K562 (cell line): ENCODE data around the gene CALB2. TPM values are rescaled to one million over a fixed set of nuclear protein-coding genes. Genes with fewer than 3 reads are reported as not detected.

Source experiments
- ATAC-seq: fragments of 200-7000 bp; cut with Tn5 transposase; 3 replicates; pipeline ENCODE4 v1.9.1; 2020; ENCODE audit warnings: moderate library complexity
- BruUV-seq: library from RNA; stranded (reverse); fragments of 400-500 nt; replicated peaks from 2 replicates; lab custom pipeline; 2021; lab: Mats Ljungman, UMichigan
- CTCF ChIA-PET: fragments of 300-600 bp; formaldehyde crosslinking; extraction: SDS; loops from one replicate; lab custom pipeline; 2021; ENCODE audit warnings: low intra/inter-chr PET ratio; lab: Yijun Ruan, JAX
- POLR2A ChIA-PET: fragments of 300-600, 350-650 bp; sonication (Branson Sonifier 250); formaldehyde crosslinking; extraction: SDS; loops from one replicate; lab custom pipeline; 2021; ENCODE audit warnings: antibody characterized with exemption, inconsistent platforms; lab: Yijun Ruan, JAX
- DNase-seq, 4 experiments: peaks; one replicate each; pipeline versions ENCODE4 v3.0.0 to v3.0.0-alpha.2; 2011 to 2018; ENCODE audit warnings: low spot score in 3 of 4, mixed read lengths in 3 of 4; ENCODE audit errors: extremely low read depth in 1 of 4
- FAIRE-seq: peaks from 2 replicates; lab custom pipeline; 2011; peaks lifted over from hg19 to GRCh38; lab: Jason Lieb, UNC
- H2AFZ ChIP-seq: 2 replicates; pipeline ENCODE4 v1.6.0; 2011; ENCODE audit warnings: low read depth, low read length, control low read depth, inconsistent platforms
- H3K27ac ChIP-seq: fragments of 200-600 bp; 3 replicates; pipeline ENCODE4 v1.8.0; 2011; ENCODE audit warnings: low read depth, mild to moderate bottlenecking, control low read depth, inconsistent platforms, low read length, moderate library complexity, mixed read lengths; ENCODE audit errors: extremely low read depth
- H3K27me3 ChIP-seq, 2 experiments: fragments of 300-600 bp in 1 of 2; 2 replicates in 1 of 2; 3 replicates in 1 of 2; pipeline versions ENCODE4 v1.6.0 to v1.8.0; 2011; ENCODE audit warnings: inconsistent platforms in 2 of 2, low read length in 2 of 2, mild to moderate bottlenecking in 1 of 2, mixed read lengths in 1 of 2, moderate library complexity in 1 of 2; ENCODE audit not compliant: control insufficient read depth in 2 of 2, insufficient read depth in 2 of 2
- H3K36me3 ChIP-seq: fragments of 300-600 bp; 3 replicates; pipeline ENCODE4 v1.8.0; 2011; ENCODE audit warnings: mild to moderate bottlenecking, low read length, inconsistent platforms; ENCODE audit not compliant: control insufficient read depth, insufficient read depth
- H3K4me1 ChIP-seq, 2 experiments: fragments of 200-600 bp in 1 of 2; replicated peaks in 1 of 2; 2 replicates in 1 of 2; 3 replicates in 1 of 2; pipeline versions ENCODE4 v1.5.1 to v1.8.0; 2011; ENCODE audit warnings: inconsistent platforms in 2 of 2, low read length in 2 of 2, mild to moderate bottlenecking in 1 of 2, mixed read lengths in 1 of 2, moderate library complexity in 1 of 2; ENCODE audit not compliant: control insufficient read depth in 2 of 2, insufficient read depth in 2 of 2
- H3K4me2 ChIP-seq: 2 replicates; pipeline ENCODE4 v1.6.1; 2011; ENCODE audit warnings: low read length, control low read depth, inconsistent platforms, mixed read lengths; ENCODE audit not compliant: insufficient read depth
- H3K4me3 ChIP-seq: fragments of 200-600 bp; sonication (generic), shearing (Covaris generic); 2 replicates; pipeline ENCODE4 v1.5.1; 2016; ENCODE audit warnings: control low read depth, inconsistent platforms
- H3K79me2 ChIP-seq: fragments of 200-600 bp; 3 replicates; pipeline ENCODE4 v1.8.0; 2011; ENCODE audit warnings: low read length, inconsistent platforms; ENCODE audit not compliant: control insufficient read depth, insufficient read depth
- H3K9ac ChIP-seq, 2 experiments: 2 replicates each; pipeline versions ENCODE4 v1.6.0 to v1.6.1; 2011; ENCODE audit warnings: low read depth in 2 of 2, low read length in 2 of 2, control low read depth in 1 of 2, inconsistent platforms in 1 of 2, mild to moderate bottlenecking in 1 of 2, mixed read lengths in 1 of 2; ENCODE audit not compliant: insufficient read depth in 1 of 2
- H3K9me1 ChIP-seq: one replicate; pipeline ENCODE4 v1.6.0; 2011; ENCODE audit warnings: inconsistent platforms, mild to moderate bottlenecking, low read length, moderate library complexity; ENCODE audit not compliant: control insufficient read depth, insufficient read depth
- H3K9me3 ChIP-seq: replicated peaks from 2 replicates; pipeline ENCODE4 v1.5.1; 2011; ENCODE audit warnings: low read depth, low read length, inconsistent platforms; ENCODE audit not compliant: control insufficient read depth, insufficient read depth
- H4K20me1 ChIP-seq: replicated peaks from 2 replicates; pipeline ENCODE4 v1.6.1; 2011; ENCODE audit warnings: low read length, inconsistent platforms, mixed read lengths; ENCODE audit not compliant: control insufficient read depth, insufficient read depth
- ADNP ChIP-seq: fragments of 200-800 bp; sonication (Bioruptor generic); IDR thresholded peaks from 2 replicates; pipeline ENCODE4 v1.6.1; 2016; ENCODE audit warnings: missing genetic modification characterization, missing compliant biosample characterization
- DMBX1 ChIP-seq: fragments of 250-450 bp; sonication (Bioruptor Pico); IDR thresholded peaks from 2 replicates; pipeline ENCODE4 v1.8.0; 2022; ENCODE audit warnings: inconsistent platforms, mild to moderate bottlenecking, moderate library complexity, borderline replicate concordance
- ETS2 ChIP-seq: IDR thresholded peaks from 2 replicates; pipeline ENCODE4 v1.6.1; 2016; ENCODE audit warnings: borderline replicate concordance, missing genetic modification characterization, mild to moderate bottlenecking, moderate library complexity, missing compliant biosample characterization; ENCODE audit not compliant: poor library complexity, severe bottlenecking
- FOXO4 ChIP-seq: fragments of 450-650 bp; formaldehyde crosslinking; IDR thresholded peaks from 2 replicates; pipeline ENCODE4 v1.4.0; 2020; ENCODE audit warnings: mild to moderate bottlenecking, moderate library complexity
- HIVEP1 ChIP-seq: fragments of 250-450 bp; sonication (Bioruptor Pico); IDR thresholded peaks from 2 replicates; pipeline ENCODE4 v1.4.0; 2020; ENCODE audit warnings: mild to moderate bottlenecking
- HNRNPH1 ChIP-seq: fragments of 200-400 bp; formaldehyde crosslinking; optimal IDR thresholded peaks from 2 replicates; pipeline ENCODE3; 2017; ENCODE audit warnings: low read depth, mild to moderate bottlenecking, low read length, moderate library complexity
- HNRNPK ChIP-seq: fragments of 200-400 bp; formaldehyde crosslinking; IDR thresholded peaks from one replicate; pipeline ENCODE4 v1.6.1; 2018; ENCODE audit warnings: mild to moderate bottlenecking, low read depth, low read length; ENCODE audit not compliant: poor library complexity, severe bottlenecking
- LEF1 ChIP-seq: fragments of 450-650 bp; IDR thresholded peaks from 2 replicates; pipeline ENCODE4 v1.6.1; 2016; ENCODE audit warnings: mild to moderate bottlenecking
- MCM7 ChIP-seq, 2 experiments: fragments of 450-650 bp; IDR thresholded peaks; 2 replicates each; pipeline ENCODE4 v1.6.1; 2016 to 2018
- MTF1 ChIP-seq: fragments of 250-450 bp; sonication (Bioruptor Pico); IDR thresholded peaks from 2 replicates; pipeline ENCODE4 v1.9.0; 2021; ENCODE audit warnings: moderate library complexity, mild to moderate bottlenecking, inconsistent platforms, borderline replicate concordance
- SLC30A9 ChIP-seq: fragments of 250-450 bp; sonication (Bioruptor Pico); IDR thresholded peaks from 2 replicates; pipeline ENCODE4 v1.8.0; 2022; ENCODE audit warnings: mild to moderate bottlenecking, moderate library complexity
- SRF ChIP-seq, 2 experiments: fragments of 250-450, 450-650 bp in 1 of 2; sonication (Bioruptor Pico) in 1 of 2; sonication (generic) in 1 of 2; formaldehyde crosslinking; IDR thresholded peaks; 2 replicates each; pipeline versions ENCODE4 v1.5.0 to v1.5.1; 2020 to 2022; ENCODE audit warnings: mild to moderate bottlenecking in 1 of 2, missing genetic modification reagents in 1 of 2
- THRAP3 ChIP-seq: fragments of 450-650 bp; IDR thresholded peaks from 2 replicates; pipeline ENCODE4 v1.6.1; 2016; ENCODE audit warnings: mild to moderate bottlenecking, inconsistent platforms, borderline replicate concordance
- TOE1 ChIP-seq, 2 experiments: fragments of 450-650 bp in 1 of 2; sonication (generic) in 1 of 2; formaldehyde crosslinking in 1 of 2; IDR thresholded peaks; 2 replicates each; pipeline versions ENCODE4 v1.7.1 to v1.8.0; 2016 to 2022; ENCODE audit warnings: borderline replicate concordance in 2 of 2, mild to moderate bottlenecking in 2 of 2, antibody characterized with exemption in 1 of 2, inconsistent platforms in 1 of 2, low read depth in 1 of 2, missing genetic modification reagents in 1 of 2, moderate library complexity in 1 of 2
- WHSC1 ChIP-seq: IDR thresholded peaks from one replicate; pipeline ENCODE4 v1.6.1; 2012; ENCODE audit warnings: low read length, control low read depth, inconsistent platforms
- ZFP36 ChIP-seq: fragments of 150-350 bp; IDR thresholded peaks from 2 replicates; pipeline ENCODE4 v1.6.1; 2018; ENCODE audit warnings: low read length, low read depth; ENCODE audit not compliant: partially characterized antibody
- ZKSCAN3 ChIP-seq: fragments of 250-450 bp; sonication (Bioruptor Pico); IDR thresholded peaks from 2 replicates; pipeline ENCODE4 v1.4.0; 2020
- ZNF12 ChIP-seq: sonication (generic); formaldehyde crosslinking; IDR thresholded peaks from 2 replicates; pipeline ENCODE4 v1.4.0; 2020; ENCODE audit warnings: mild to moderate bottlenecking, missing genetic modification reagents
- ZNF174 ChIP-seq: fragments of 250-450 bp; sonication (Bioruptor Pico); IDR thresholded peaks from 2 replicates; pipeline ENCODE4 v1.4.0; 2020; ENCODE audit warnings: mild to moderate bottlenecking
- ZNF263 ChIP-seq: sonication (generic); formaldehyde crosslinking; IDR thresholded peaks from 2 replicates; pipeline ENCODE4 v1.8.0; 2022; ENCODE audit warnings: mild to moderate bottlenecking, missing genetic modification reagents, borderline replicate concordance
- WGBS: fragments of 100-300 bp; shearing (Covaris generic); methylation state at CpG from one replicate; pipeline ENCODE4 v1.1.6; 2016; ENCODE audit warnings: low coverage, mixed read lengths; ENCODE audit not compliant: insufficient coverage; ENCODE audit errors: missing lambda C conversion rate; 5-methylcytosine and 5-hydroxymethylcytosine counted together
- in situ Hi-C: fragments of 300-500 bp; cut with MboI; formaldehyde crosslinking; loops from 4 replicates; pipeline ENCODE4 v1.15.0; 2018; ENCODE audit warnings: inconsistent platforms, mixed read lengths
- intact Hi-C: fragments of 100-400 bp; cut with micrococcal nuclease; formaldehyde crosslinking; loops from 2 replicates; pipeline ENCODE4 v1.14.2; 2022
- polyA plus RNA-seq, 8 experiments: library from polyadenylated mRNA; depleted of rRNA in 4 of 8; stranded (reverse) in 5 of 8; unstranded in 3 of 8; fragments of >200 nt; fragmentation: Nextera tagmentation in 2 of 8; fragmentation: Illumina TruSeq in 1 of 8; extraction: Ambion mirVana in 2 of 8; extraction: Trizol in 1 of 8; gene quantifications; 2 replicates each; pipeline versions ENCODE4 v1.2.1 to v1.2.3, GENCODE V29; 2011 to 2014; ENCODE audit warnings: inconsistent platforms in 1 of 8, missing spikeins in 1 of 8
- total RNA-seq, 7 experiments: library from RNA; depleted of rRNA in 6 of 7; stranded (reverse); fragments of >200 nt in 6 of 7; fragmentation: Illumina TruSeq in 2 of 7; extraction: Trizol in 2 of 7; gene quantifications; 2 replicates each; pipeline versions ENCODE4 v1.2.1 to v1.2.3, GENCODE V29; 2011 to 2021; ENCODE audit warnings: low replicate concordance in 1 of 7

Gene CALB2
- total and polyA plus RNA-seq, 9 of the 15 experiments (the other 6 are each of a cell fraction or from before 2014, with no cell fraction given), result not detected

GRCh38 chr16:71345031-71345430 lies 13.5 kb upstream of the CALB2 start:
- Histone ChIP-seq H3K79me2 (no peaks in the 10 kb centered on the region), H3K27me3 (peaks cover 10 to 52% of the 10 kb centered on the region in 2 experiments), H3K4me2 (no peak overlapping the region), H2AFZ (no peak overlapping the region), H4K20me1 (peaks cover 7% of the 10 kb centered on the region; the same call in 1 of the 2 replicates)
- CTCF ChIA-PET, result no interaction called here
- no peak for ATAC-seq
- no peak for TF ChIP-seq HNRNPK
- TF ChIP-seq ADNP (tag), result no peak
- no peak for TF ChIP-seq LEF1
- no peak for TF ChIP-seq DMBX1
- TF ChIP-seq HIVEP1 (CRISPR knock-in tag), result no peak
- TF ChIP-seq WHSC1, result no peak
- TF ChIP-seq ZKSCAN3 (CRISPR knock-in tag), result no peak
- no peak for TF ChIP-seq ZNF174 (CRISPR knock-in tag)
- TF ChIP-seq HNRNPH1, result no peak
- no peak for TF ChIP-seq SLC30A9 (CRISPR knock-in tag)
- no peak for TF ChIP-seq FOXO4 (CRISPR knock-in tag)
- TF ChIP-seq MCM7 (IDR thresholded peaks at IDR 0.05), result no peak
- no peak for TF ChIP-seq ETS2 (tag)
- TF ChIP-seq THRAP3, result no peak
- no peak for TF ChIP-seq MTF1
- TF ChIP-seq ZNF263 (CRISPR knock-in tag), result no peak
- TF ChIP-seq TOE1 (IDR thresholded peaks at IDR 0.05; ENCODE audit: borderline replicate concordance), result no peak
- TF ChIP-seq TOE1 (CRISPR knock-in tag; IDR thresholded peaks at IDR 0.05; ENCODE audit: borderline replicate concordance, low read depth), result no peak
- TF ChIP-seq ZFP36, result no peak
- TF ChIP-seq ZNF12 (CRISPR knock-in tag), result no peak
- TF ChIP-seq SRF (CRISPR knock-in tag; IDR thresholded peaks at IDR 0.05), result no peak
- TF ChIP-seq, all 486 proteins: peak for 0
- no peak overlapping the region for H3K4me3 ChIP-seq
- H3K4me1 ChIP-seq, result no peaks in the 10 kb centered on the region
- DNase-seq (no peak), FAIRE-seq (no peak)
- H3K27ac ChIP-seq, result no peak overlapping the region
- POLR2A ChIA-PET, result interaction anchor here (0.6 kb wide), 1 partner anchor 16 kb away, joined by 3 read pairs; no protein-coding TSS in a partner anchor
- 10% methylated on average over 10 of the region's 10 CpGs for WGBS
- no TSS peak for BruUV-seq
- H3K9me1 ChIP-seq, result no peaks in the 10 kb centered on the region
- no peaks in the 10 kb centered on the region for H3K36me3 ChIP-seq
- intact Hi-C loops, result no loop called here
- in situ Hi-C loops, result no loop called here
- no peak overlapping the region for H3K9ac ChIP-seq
- no peaks in the 10 kb centered on the region for H3K9me3 ChIP-seq
